Hepatic stellate cell (primary cell): ENCODE results near the gene CSNK1G2.

Experiments
- DNase-seq: peaks from one replicate; pipeline ENCODE4 v3.0.0; 2011; ENCODE audit warnings: low spot score

Gene CSNK1G2

DNA sequence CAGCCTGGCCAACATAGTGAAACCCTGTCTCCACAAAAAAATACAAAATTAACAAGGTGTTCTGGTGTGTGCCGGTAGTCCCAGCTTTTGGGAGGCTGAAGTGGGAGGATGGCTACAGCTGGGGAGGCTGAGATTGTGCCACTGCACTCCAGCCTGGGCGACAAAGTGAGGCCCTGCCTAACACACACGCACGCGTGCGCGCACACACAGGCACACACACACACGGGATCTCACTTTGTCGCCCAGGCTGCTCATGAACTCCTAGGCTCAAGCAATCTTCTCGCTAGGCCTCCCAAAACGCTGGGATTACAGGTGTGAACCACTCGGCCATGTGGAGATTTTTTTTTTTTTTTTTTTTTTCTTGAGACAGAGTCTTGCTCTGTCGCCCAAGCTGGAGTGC, 77.8 kb downstream of the CSNK1G2 start:
- no peak for DNase-seq

DNA sequence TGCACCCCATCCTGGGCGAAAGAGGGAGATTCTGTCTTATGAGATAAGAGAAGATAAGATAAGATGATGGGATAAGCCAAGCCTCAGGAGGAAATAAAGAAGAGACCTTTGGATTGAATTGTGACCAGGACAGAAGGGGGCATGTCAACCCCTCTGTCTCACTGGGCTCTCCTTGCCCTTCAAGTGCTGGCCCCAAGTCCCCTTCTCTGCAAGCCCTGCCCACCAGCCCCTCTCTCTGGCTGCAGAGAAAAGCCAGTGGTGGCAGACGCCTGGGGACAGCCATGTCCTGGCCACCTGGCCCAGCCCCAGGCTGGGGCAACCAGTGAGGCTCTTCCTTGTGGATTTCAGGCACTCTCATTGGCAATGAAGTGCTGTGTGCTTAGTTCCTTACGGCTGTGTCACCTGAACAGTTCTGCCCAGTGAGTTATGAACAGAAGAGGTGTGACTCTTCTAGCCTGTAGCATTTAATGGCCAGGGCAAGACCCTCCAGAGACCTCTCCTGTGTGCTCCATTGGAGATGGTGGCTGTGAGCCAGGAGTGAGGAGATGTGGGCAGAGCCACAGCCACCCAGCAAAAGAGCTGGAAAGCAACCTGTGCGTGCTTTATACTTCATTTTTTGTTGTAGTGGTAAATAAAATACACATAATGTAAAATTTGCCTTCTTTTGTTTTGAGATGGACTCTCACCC, 80.6 kb downstream of the CSNK1G2 start:
- DNase-seq: no peak

GRCh38 chr19:2022289-2022688, 81.3 kb downstream of the CSNK1G2 start:
- DNase-seq: no peak

- DNase-seq: no peak
Measured at GRCh38 chr19:2026770-2027169, 85.8 kb downstream of the CSNK1G2 start.

GRCh38 chr19:2027361-2027760, 86.4 kb downstream of the CSNK1G2 start:
- DNase-seq: no peak
